Gastrocnemius medialis (tissue), 4 donors: Measurements from ENCODE around the gene CCNB1.

ENCODE experiments used
- POLR2A ChIP-seq, 2 donors: fragments of 450-650 bp; IDR thresholded peaks; one replicate each; pipeline ENCODE4 v1.6.1; 2017; ENCODE audit warnings: antibody characterized with exemption in 2 of 2, mild to moderate bottlenecking in 2 of 2, moderate library complexity in 2 of 2
- TF ChIP-seq, protein P1 (sequence below), 5 experiments: fragments of 450-650 bp in 3 of 5; fragments of 200-600 bp in 2 of 5; sonication (generic) in 2 of 5; IDR thresholded peaks in 4 of 5; conservative IDR thresholded peaks in 1 of 5; 1 replicate in 4 of 5; 2 replicates in 1 of 5; pipeline ENCODE4 v1.5.1; 2016 to 2019; ENCODE audit warnings: antibody characterized with exemption in 5 of 5, mild to moderate bottlenecking in 3 of 5, moderate library complexity in 3 of 5

DNA sequence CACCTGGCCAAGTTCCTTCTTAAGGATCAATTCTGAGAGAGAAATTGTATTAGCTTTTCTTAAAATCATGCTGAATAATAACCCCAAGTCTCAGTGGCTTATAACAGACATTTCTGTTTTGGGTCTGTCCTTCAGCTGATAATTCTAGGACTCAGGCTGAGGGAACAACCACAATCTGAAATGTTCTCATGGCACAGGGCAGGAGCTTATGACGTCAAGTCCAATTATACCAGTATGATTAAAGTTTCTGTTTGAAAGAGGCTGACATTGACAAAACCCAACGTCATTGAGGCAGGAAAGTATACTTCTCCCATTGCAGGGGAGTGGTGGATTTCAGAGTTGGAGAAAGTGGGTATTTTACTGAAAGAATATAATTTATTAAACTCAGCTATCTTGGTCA, 44.2 kb downstream of the CCNB1 start:
- TF ChIP-seq, protein P1, sequence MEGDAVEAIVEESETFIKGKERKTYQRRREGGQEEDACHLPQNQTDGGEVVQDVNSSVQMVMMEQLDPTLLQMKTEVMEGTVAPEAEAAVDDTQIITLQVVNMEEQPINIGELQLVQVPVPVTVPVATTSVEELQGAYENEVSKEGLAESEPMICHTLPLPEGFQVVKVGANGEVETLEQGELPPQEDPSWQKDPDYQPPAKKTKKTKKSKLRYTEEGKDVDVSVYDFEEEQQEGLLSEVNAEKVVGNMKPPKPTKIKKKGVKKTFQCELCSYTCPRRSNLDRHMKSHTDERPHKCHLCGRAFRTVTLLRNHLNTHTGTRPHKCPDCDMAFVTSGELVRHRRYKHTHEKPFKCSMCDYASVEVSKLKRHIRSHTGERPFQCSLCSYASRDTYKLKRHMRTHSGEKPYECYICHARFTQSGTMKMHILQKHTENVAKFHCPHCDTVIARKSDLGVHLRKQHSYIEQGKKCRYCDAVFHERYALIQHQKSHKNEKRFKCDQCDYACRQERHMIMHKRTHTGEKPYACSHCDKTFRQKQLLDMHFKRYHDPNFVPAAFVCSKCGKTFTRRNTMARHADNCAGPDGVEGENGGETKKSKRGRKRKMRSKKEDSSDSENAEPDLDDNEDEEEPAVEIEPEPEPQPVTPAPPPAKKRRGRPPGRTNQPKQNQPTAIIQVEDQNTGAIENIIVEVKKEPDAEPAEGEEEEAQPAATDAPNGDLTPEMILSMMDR (IDR thresholded peaks at IDR 0.05 in 4 of 5, conservative IDR thresholded peaks at IDR 0.05 in 1 of 5) = no peak
- TF ChIP-seq POLR2A (IDR thresholded peaks at IDR 0.05) = no peak
